ENCODE results near the gene AIG1. TPM values are rescaled to one million over a fixed set of nuclear protein-coding genes. Genes with fewer than 3 reads are reported as not detected.

The AIG1 gene
- total RNA-seq, 2 donors from 2014 or later = 32.9 to 53.6 TPM

- no peak for ATAC-seq (ENCODE audit: insufficient number of reproducible peaks, low FRiP score, low read depth)
- H3K4me3 ChIP-seq = peak overlapping the region; percentile 83
These were observed 1.1 kb downstream of the AIG1 start for GRCh38 chr6:143061597-143062385.

DNA sequence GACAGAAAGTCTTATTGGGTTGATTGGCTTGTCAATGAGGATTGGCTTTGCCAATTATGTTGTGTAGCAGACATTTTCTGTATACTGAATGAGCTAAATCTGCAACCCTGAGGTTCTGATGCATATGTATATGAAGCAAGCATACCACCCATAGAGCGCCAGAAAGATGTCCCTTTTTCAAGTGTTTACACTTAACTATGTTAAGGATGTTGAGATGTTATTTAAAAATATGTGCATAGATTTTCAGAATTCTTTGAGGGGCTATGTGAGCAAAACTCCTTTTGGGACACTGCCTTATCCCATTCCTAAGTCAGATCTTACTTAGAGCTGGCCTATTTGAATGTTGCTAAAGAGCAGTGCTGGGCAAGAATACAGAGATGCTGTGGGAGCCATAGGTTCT lies 1.9 kb downstream of the AIG1 start:
- Histone ChIP-seq H3K27me3 (replicated peaks; ENCODE audit: insufficient read depth) (no peaks in the 10 kb centered on the region), H3K4me3 (no peak overlapping the region), H3K36me3 (no peaks in the 10 kb centered on the region), H3K4me1 (ENCODE audit: control insufficient read depth in 1 of 2, low read depth in 2 of 2) (peaks cover 5 to 41% of the 10 kb centered on the region in 2 donors), H3K9me3 (no peaks in the 10 kb centered on the region), H3K27ac (peak overlapping the region in 1 of 2 donors; percentile 80)
- DNase-seq (ENCODE audit: low spot score) (no peak), ATAC-seq (ENCODE audit: insufficient number of reproducible peaks, low FRiP score, low read depth) (no peak)
- TF ChIP-seq, protein P1, sequence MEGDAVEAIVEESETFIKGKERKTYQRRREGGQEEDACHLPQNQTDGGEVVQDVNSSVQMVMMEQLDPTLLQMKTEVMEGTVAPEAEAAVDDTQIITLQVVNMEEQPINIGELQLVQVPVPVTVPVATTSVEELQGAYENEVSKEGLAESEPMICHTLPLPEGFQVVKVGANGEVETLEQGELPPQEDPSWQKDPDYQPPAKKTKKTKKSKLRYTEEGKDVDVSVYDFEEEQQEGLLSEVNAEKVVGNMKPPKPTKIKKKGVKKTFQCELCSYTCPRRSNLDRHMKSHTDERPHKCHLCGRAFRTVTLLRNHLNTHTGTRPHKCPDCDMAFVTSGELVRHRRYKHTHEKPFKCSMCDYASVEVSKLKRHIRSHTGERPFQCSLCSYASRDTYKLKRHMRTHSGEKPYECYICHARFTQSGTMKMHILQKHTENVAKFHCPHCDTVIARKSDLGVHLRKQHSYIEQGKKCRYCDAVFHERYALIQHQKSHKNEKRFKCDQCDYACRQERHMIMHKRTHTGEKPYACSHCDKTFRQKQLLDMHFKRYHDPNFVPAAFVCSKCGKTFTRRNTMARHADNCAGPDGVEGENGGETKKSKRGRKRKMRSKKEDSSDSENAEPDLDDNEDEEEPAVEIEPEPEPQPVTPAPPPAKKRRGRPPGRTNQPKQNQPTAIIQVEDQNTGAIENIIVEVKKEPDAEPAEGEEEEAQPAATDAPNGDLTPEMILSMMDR (IDR thresholded peaks at IDR 0.05) = no peak

More at GRCh38 chr6:143061597-143062385, 1.1 kb downstream of the AIG1 start:
- TF ChIP-seq, protein P1 (IDR thresholded peaks at IDR 0.05) = no peak
- H3K36me3 ChIP-seq = no peaks in the 10 kb centered on the region
- H3K9me3 ChIP-seq = no peaks in the 10 kb centered on the region
- no peaks in the 10 kb centered on the region for H3K27me3 ChIP-seq (replicated peaks; ENCODE audit: insufficient read depth)
- no peak for DNase-seq (ENCODE audit: low spot score)
- peaks cover 5 to 40% of the 10 kb centered on the region in 2 donors for H3K4me1 ChIP-seq (ENCODE audit: control insufficient read depth in 1 of 2, low read depth in 2 of 2)
- H3K27ac ChIP-seq = peak overlapping the region; percentile 80 to 83

DNA sequence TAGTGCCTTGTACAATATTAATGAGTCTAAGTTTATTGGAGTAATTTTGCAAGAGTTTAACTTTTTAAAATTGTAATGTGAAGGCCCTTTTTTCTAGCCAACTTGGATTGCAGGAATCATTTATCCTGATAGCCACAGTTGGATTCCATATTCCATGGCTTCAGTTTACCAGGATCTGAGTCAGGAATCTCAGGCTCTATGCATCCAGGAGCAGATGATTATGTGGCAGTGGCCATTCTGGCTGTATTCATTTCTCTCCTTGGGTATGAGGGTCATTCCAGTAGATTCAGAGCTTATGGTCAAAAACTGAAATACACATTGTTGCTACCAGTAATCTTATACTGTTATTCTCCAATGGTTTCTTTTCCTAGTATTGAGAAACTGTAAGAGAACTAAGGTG lies 2.9 kb downstream of the AIG1 start:
- TF ChIP-seq, protein P1 (IDR thresholded peaks at IDR 0.05) = no peak
- H3K9me3 ChIP-seq = no peaks in the 10 kb centered on the region
- H3K4me3 ChIP-seq = no peak overlapping the region
- peaks cover 5 to 49% of the 10 kb centered on the region in 2 donors for H3K4me1 ChIP-seq (ENCODE audit: control insufficient read depth in 1 of 2, low read depth in 2 of 2)
- no peak for DNase-seq (ENCODE audit: low spot score)
- no peaks in the 10 kb centered on the region for H3K27me3 ChIP-seq (replicated peaks; ENCODE audit: insufficient read depth)
- ATAC-seq (ENCODE audit: insufficient number of reproducible peaks, low FRiP score, low read depth) = no peak
- H3K27ac ChIP-seq = no peak overlapping the region
- H3K36me3 ChIP-seq = no peaks in the 10 kb centered on the region

DNA sequence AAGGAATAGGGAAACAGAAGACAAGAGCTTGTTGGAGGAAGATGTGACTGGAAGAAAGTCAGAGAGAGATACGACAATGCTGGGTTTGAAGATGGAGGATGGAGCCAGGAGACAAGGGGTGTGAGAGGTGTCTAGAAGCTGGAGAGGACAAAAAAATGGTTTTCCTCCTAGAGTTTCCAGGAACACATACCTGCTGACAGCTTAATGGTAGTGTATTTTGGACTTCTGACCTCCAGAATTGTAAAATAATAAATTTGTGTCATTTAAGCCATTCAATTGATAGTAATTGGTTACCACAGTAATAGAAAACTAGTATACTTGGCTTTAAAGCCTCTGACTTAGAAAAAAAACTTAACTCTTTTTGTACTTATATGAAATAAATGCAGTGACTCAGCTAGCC lies 3.6 kb downstream of the AIG1 start:
- Histone ChIP-seq H3K36me3 (no peaks in the 10 kb centered on the region), H3K27me3 (replicated peaks; ENCODE audit: insufficient read depth) (no peaks in the 10 kb centered on the region), H3K4me1 (ENCODE audit: control insufficient read depth in 1 of 2, low read depth in 2 of 2) (peaks cover 3 to 44% of the 10 kb centered on the region in 2 donors), H3K27ac (no peak overlapping the region), H3K9me3 (no peaks in the 10 kb centered on the region), H3K4me3 (no peak overlapping the region)
- ATAC-seq (ENCODE audit: insufficient number of reproducible peaks, low FRiP score, low read depth) (no peak), DNase-seq (ENCODE audit: low spot score) (no peak)
- TF ChIP-seq, protein P1 (IDR thresholded peaks at IDR 0.05) = no peak

GRCh38 chr6:143064951-143065683 lies 4.4 kb downstream of the AIG1 start:
- TF ChIP-seq, protein P1 (IDR thresholded peaks at IDR 0.05) = no peak
- no peak overlapping the region for H3K27ac ChIP-seq
- ATAC-seq (ENCODE audit: insufficient number of reproducible peaks, low FRiP score, low read depth) (no peak), DNase-seq (ENCODE audit: low spot score) (no peak)
- H3K4me1 ChIP-seq (ENCODE audit: control insufficient read depth in 1 of 2, low read depth in 2 of 2) = peaks cover 0 to 38% of the 10 kb centered on the region in 2 donors
- no peaks in the 10 kb centered on the region for H3K9me3 ChIP-seq
- H3K4me3 ChIP-seq = no peak overlapping the region
- no peaks in the 10 kb centered on the region for H3K27me3 ChIP-seq (replicated peaks; ENCODE audit: insufficient read depth)
- no peaks in the 10 kb centered on the region for H3K36me3 ChIP-seq

Data from thoracic aorta (tissue), 2 donors.